Activated CD4-positive, alpha-beta T cell treated with anti-CD3 and anti-CD28 coated beads, Interleukin-2, amount 10 ng/mL, durations not matched to agents 24 days and 14 days (primary cell): Measurements from ENCODE around the gene PRKAR2B. TPM values are rescaled to one million over a fixed set of nuclear protein-coding genes. Genes with fewer than 3 reads are reported as not detected.
"Not testable (repeated sequence)": the region's sequence is repeated elsewhere in the genome, so short reads cannot be mapped to it uniquely, and the experiment has no call there.

Experiments used
- DNase-seq: peaks from one replicate; pipeline ENCODE4 v3.0.0; 2022
- H3K27ac Mint-ChIP-seq: one replicate; pipeline ENCODE4 v1.8.0; 2022; ENCODE audit warnings: mild to moderate bottlenecking, mixed read lengths
- H3K27me3 Mint-ChIP-seq: one replicate; pipeline ENCODE4 v1.8.0; 2022; ENCODE audit warnings: mixed read lengths
- H3K36me3 Mint-ChIP-seq: one replicate; pipeline ENCODE4 v1.8.0; 2022; ENCODE audit warnings: low read depth, mild to moderate bottlenecking, mixed read lengths
- H3K4me1 Mint-ChIP-seq: one replicate; pipeline ENCODE4 v1.8.0; 2021; ENCODE audit warnings: mixed read lengths
- H3K4me3 Mint-ChIP-seq: one replicate; pipeline ENCODE4 v1.8.0; 2022; ENCODE audit warnings: mild to moderate bottlenecking, moderate library complexity, mixed read lengths
- H3K9me3 Mint-ChIP-seq: one replicate; pipeline ENCODE4 v1.8.0; 2021; ENCODE audit warnings: mixed read lengths
- intact Hi-C: fragments of 100-400 bp; cut with micrococcal nuclease; formaldehyde crosslinking; loops from one replicate; pipeline ENCODE4 v1.15.1; 2023
- total RNA-seq: library from RNA; stranded (reverse); gene quantifications from 2 replicates; pipeline ENCODE4 v1.2.3, GENCODE V29; 2022

Gene PRKAR2B
- total RNA-seq, 1 donor from 2014 or later, result 0.77 TPM

DNA sequence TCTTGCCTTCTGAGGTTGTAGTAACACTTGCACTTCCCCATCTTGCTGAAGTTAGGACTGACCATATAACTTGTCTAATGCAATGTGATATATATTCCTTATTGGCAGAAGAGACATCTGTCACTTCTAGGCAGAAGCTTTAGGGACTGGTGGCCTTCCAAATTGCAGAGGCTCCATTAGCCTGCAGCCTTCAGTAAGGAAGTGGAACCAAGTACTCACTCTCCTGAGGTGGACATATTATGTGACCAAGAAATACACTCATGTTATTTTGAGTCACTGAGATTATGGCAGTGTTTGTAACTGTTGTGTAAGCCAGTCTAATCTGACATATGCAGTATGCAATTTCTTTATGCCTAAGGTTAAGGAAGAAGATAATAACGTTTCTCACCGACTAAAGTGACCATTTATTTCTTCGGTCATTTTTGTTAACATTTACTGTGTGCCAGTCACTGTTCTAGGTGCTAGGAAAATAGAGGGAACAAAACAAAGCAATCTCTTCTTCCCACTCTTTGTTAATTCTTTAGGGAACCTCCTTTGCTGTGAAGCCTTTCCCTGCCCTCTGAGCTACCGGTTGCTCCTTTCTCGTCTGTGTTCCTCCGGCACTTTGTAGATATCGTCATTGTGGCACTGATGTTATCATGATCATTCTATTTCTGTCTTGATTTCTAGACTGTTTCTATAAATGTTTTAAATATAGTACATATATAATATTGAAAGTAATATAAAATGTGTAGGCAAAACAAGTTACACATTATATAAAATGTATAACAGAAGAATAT, 71.4 kb downstream of the PRKAR2B start:
- Mint-ChIP-seq H3K27me3 (peaks cover 13% of the 10 kb centered on the region), H3K9me3 (no peaks in the 10 kb centered on the region), H3K4me3 (no peak overlapping the region), H3K36me3 (no peaks in the 10 kb centered on the region), H3K4me1 (peaks cover 2% of the 10 kb centered on the region), H3K27ac (no peak overlapping the region)
- intact Hi-C loops, result no loop called here
- DNase-seq, result no peak

DNA sequence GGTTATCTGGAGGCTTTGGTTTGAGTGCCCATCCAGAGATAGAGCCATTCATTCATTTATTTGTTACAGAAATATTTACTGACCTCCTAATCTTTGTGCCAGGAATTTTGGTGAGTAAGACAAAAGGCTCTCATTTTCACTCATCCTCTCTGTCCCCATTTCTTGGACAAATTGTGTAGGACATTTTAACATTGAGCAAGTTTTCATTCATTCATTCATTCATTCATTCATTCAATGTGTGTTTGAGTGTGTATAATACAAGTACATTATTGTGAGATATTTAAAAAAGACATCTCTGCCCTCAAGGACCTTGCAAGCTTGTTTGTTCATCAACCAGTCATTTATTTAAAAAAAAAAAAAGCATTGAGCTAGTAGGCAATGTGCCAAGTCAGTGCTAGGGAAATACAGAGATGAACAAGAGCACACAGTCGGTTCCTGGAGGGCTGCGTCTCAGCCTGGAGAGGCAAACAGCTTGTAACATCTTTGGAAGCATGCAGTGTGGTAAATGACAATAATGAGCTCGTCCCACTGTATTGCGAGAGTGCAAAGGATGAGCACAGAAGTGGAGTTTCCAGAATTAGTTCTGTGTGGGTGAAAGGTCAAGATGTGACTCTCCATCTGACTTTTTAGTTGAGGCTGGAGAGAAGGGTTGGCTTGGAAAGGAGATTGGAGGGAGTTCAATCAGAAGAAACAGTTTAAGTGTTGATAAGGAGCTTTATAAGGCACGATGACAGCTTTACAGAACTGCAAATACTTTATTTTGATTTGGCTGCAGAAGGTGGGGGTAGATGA, 73.8 kb downstream of the PRKAR2B start:
- Mint-ChIP-seq H3K4me3 (no peak overlapping the region), H3K36me3 (no peaks in the 10 kb centered on the region), H3K27ac (no peak overlapping the region), H3K9me3 (no peaks in the 10 kb centered on the region), H3K4me1 (peaks cover 2% of the 10 kb centered on the region), H3K27me3 (peaks cover 13% of the 10 kb centered on the region)
- no peak for DNase-seq
- intact Hi-C loops, result no loop called here

GRCh38 chr7:107119376-107120105, 75.0 kb downstream of the PRKAR2B start:
- no peak for DNase-seq
- peaks cover 2% of the 10 kb centered on the region for H3K4me1 Mint-ChIP-seq

GRCh38 chr7:107122486-107122911, 78.0 kb downstream of the PRKAR2B start:
- no peak for DNase-seq
- Mint-ChIP-seq H3K36me3 (no peaks in the 10 kb centered on the region), H3K27ac (no peak overlapping the region), H3K4me3 (no peak overlapping the region), H3K4me1 (peaks cover 19% of the 10 kb centered on the region), H3K27me3 (peaks cover 5% of the 10 kb centered on the region), H3K9me3 (no peaks in the 10 kb centered on the region)
- intact Hi-C loops, result no loop called here

More at GRCh38 chr7:107119376-107120105, 75.0 kb downstream of the PRKAR2B start:
- no peak overlapping the region for H3K27ac Mint-ChIP-seq
- H3K27me3 Mint-ChIP-seq, result peaks cover 10% of the 10 kb centered on the region
- H3K9me3 Mint-ChIP-seq, result no peaks in the 10 kb centered on the region
- no peak overlapping the region for H3K4me3 Mint-ChIP-seq
- intact Hi-C loops, result no loop called here
- H3K36me3 Mint-ChIP-seq, result no peaks in the 10 kb centered on the region

DNA sequence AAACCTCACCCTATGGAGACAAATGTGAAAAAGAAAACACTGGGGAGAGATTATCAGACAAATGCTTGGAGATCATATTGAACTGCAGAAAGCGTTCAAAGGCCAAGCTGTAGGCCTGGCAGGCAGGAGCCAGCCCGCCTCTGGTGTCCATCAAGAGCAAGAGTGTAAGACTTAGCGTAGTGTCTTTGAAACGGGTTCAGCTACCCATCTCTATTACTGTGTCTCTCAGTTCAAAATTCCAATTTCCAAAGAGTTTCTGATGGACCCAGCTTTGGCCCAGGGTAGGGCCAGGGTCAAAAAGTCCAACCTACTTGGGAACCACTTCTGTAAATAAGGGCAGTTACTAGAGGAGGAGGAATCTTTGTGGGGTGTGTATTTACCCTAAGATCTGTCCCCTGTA, 78.9 kb downstream of the PRKAR2B start:
- no peak for DNase-seq
- peaks cover 19% of the 10 kb centered on the region for H3K4me1 Mint-ChIP-seq
- H3K4me3 Mint-ChIP-seq, result no peak overlapping the region
- no peaks in the 10 kb centered on the region for H3K36me3 Mint-ChIP-seq
- H3K27me3 Mint-ChIP-seq, result peaks cover 4% of the 10 kb centered on the region
- intact Hi-C loops, result no loop called here
- no peak overlapping the region for H3K27ac Mint-ChIP-seq
- H3K9me3 Mint-ChIP-seq, result no peaks in the 10 kb centered on the region

DNA sequence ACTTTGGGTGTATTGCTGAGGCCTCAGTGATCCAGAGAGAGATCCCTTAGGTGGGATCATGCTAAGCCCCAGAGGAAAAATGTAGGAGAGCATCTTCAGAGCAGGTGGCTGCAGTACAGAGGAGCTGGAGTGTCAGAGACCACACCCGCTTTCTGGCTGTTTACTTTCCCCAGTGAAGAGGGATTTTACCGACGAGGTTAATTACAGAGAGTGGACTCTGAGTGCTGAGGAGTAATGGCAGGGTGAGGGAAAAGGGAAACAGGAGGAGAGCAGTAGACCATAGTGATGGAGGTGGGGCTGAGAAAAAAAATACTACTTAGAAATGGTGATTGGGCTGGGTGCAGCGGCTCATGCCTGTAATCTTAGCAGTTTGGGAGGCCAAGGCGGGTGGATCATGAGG, 81.0 kb downstream of the PRKAR2B start:
- no peaks in the 10 kb centered on the region for H3K9me3 Mint-ChIP-seq
- peak overlapping the region; percentile 84 for H3K4me3 Mint-ChIP-seq
- H3K36me3 Mint-ChIP-seq, result no peaks in the 10 kb centered on the region
- no peaks in the 10 kb centered on the region for H3K27me3 Mint-ChIP-seq
- H3K27ac Mint-ChIP-seq, result peak overlapping the region; percentile 87
- no peak for DNase-seq
- H3K4me1 Mint-ChIP-seq, result peaks cover 17% of the 10 kb centered on the region
- intact Hi-C loops, result loop anchor here (5.0 kb wide), 1 partner anchor 258 kb away; the partner anchor contains the start of gene PIK3CG

DNA sequence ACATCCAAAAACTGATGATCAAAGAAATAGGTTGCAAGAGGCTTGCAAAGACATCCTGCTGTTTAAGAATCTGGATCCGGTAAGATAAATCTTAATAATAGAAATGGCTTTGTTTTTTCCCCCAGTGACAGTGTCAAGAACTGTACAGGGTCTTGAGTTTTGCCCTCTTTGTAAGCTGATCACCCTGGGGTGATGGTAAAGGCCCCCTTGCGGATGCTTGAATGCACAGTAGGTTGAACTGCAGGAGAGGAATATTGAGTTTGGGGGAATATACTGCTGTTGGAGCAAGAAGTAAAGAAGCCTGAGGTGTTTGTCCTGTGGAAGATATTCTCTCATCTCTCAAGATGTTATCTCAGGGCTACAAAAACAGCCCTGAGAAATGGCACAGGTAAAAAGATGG, 83.7 kb downstream of the PRKAR2B start:
- peaks cover 17% of the 10 kb centered on the region for H3K4me1 Mint-ChIP-seq
- no peak for DNase-seq
- no peaks in the 10 kb centered on the region for H3K27me3 Mint-ChIP-seq
- H3K9me3 Mint-ChIP-seq, result no peaks in the 10 kb centered on the region
- H3K4me3 Mint-ChIP-seq, result no peak overlapping the region
- H3K27ac Mint-ChIP-seq, result no peak overlapping the region
- H3K36me3 Mint-ChIP-seq, result no peaks in the 10 kb centered on the region
- intact Hi-C loops, result loop anchor here (5.0 kb wide), 1 partner anchor 261 kb away; the partner anchor contains the start of gene PIK3CG

DNA sequence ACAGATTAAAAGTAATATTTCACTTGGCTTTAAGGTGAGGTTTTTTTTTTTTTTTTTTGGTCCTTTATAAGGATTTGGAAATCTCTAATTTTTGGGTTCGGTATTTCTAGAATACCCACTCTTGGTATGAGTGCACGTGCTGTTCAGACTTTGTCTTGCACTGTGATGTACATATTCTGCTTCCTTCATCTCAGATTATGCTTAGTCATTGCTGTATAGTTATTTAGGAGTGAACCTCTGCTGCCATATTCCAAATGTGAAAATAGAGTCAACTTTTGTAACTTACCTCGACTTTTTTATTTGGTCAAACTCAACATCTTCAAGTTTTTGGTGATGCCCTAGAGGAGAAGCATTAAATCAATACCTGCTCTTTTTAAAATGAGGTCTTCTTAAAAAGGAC, 84.2 kb downstream of the PRKAR2B start:
- H3K9me3 Mint-ChIP-seq, result no peaks in the 10 kb centered on the region
- intact Hi-C loops, result loop anchor here (5.0 kb wide), 1 partner anchor 261 kb away; the partner anchor contains the start of gene PIK3CG
- no peaks in the 10 kb centered on the region for H3K27me3 Mint-ChIP-seq

DNA sequence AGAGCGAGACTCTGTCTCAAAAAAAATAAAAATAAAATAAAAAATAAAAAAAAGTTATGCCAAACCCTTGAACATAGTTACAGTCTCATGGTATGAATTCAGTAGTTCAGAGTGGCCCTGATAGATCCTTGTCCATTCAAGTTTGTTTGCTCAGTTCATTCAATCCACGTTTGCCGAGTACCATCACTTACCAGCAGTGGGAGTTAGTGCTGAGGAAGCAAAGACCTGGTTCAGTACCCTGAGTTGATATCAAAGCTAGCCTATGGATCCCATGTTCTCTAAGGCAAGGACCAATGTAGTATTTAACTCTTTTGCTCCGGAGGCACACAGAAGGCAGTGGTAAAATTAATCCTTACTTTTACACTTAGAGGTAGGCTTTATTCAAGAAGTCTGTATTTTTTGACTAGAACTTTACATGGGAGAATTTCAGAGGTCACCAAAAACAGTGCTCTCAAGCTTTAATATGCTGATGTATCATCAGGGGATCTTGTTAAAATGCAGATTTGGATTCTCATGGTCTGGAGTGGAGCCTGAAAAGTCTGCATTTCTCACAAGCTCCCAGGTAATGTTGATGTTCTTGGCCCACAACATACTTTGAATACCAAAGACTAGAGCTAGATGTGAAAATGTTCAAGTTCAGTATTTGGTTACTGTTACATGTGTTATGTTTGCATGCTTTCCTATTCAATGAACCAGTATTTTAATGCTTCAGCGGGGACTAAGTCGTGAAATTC, 86.1 kb downstream of the PRKAR2B start:
- no peak for DNase-seq
- H3K27me3 Mint-ChIP-seq, result peaks cover 8% of the 10 kb centered on the region
- no peak overlapping the region for H3K27ac Mint-ChIP-seq
- H3K36me3 Mint-ChIP-seq, result no peaks in the 10 kb centered on the region
- no peak overlapping the region for H3K4me3 Mint-ChIP-seq
- intact Hi-C loops, result no loop called here
- H3K4me1 Mint-ChIP-seq, result peaks cover 13% of the 10 kb centered on the region
- H3K9me3 Mint-ChIP-seq, result no peaks in the 10 kb centered on the region

More for the DNA sequence above, 84.2 kb downstream of the PRKAR2B start:
- no peak for DNase-seq
- Mint-ChIP-seq H3K4me3 (no peak overlapping the region), H3K27ac (no peak overlapping the region), H3K36me3 (no peaks in the 10 kb centered on the region), H3K4me1 (peaks cover 17% of the 10 kb centered on the region)

- DNase-seq, result no peak
- no peaks in the 10 kb centered on the region for H3K4me1 Mint-ChIP-seq
- peaks cover 31% of the 10 kb centered on the region for H3K27me3 Mint-ChIP-seq
- H3K4me3 Mint-ChIP-seq, result no peak overlapping the region
- no peaks in the 10 kb centered on the region for H3K9me3 Mint-ChIP-seq
- H3K36me3 Mint-ChIP-seq, result no peaks in the 10 kb centered on the region
- intact Hi-C loops, result no loop called here
- H3K27ac Mint-ChIP-seq, result no peak overlapping the region
Measured at GRCh38 chr7:107133396-107133795, 88.9 kb downstream of the PRKAR2B start.

- DNase-seq, result no peak
- H3K4me1 Mint-ChIP-seq, result no peaks in the 10 kb centered on the region
- H3K9me3 Mint-ChIP-seq, result no peaks in the 10 kb centered on the region
- no peak overlapping the region for H3K27ac Mint-ChIP-seq
- peaks cover 42% of the 10 kb centered on the region for H3K27me3 Mint-ChIP-seq
- no peak overlapping the region for H3K4me3 Mint-ChIP-seq
- no peaks in the 10 kb centered on the region for H3K36me3 Mint-ChIP-seq
- intact Hi-C loops, result no loop called here
Measured at GRCh38 chr7:107138696-107139420, 94.4 kb downstream of the PRKAR2B start.

GRCh38 chr7:107143875-107144274, 99.4 kb downstream of the PRKAR2B start:
- DNase-seq, H3K9me3 Mint-ChIP-seq, H3K27ac Mint-ChIP-seq, H3K4me1 Mint-ChIP-seq, H3K36me3 Mint-ChIP-seq, H3K4me3 Mint-ChIP-seq, intact Hi-C loops: not testable (repeated sequence)
- peaks cover 12% of the 10 kb centered on the region for H3K27me3 Mint-ChIP-seq
